Measurements from ENCODE around the gene ZKSCAN2.

Gene ZKSCAN2

GRCh38 chr16:25257956-25258860 lies 563 bp upstream of the ZKSCAN2 start:
- peak; percentile 88 for DNase-seq
- H3K4me1 Mint-ChIP-seq (ENCODE audit: low read depth), result peaks cover 61% of the 10 kb centered on the region

GRCh38 chr16:25256695-25257469 lies 763 bp downstream of the ZKSCAN2 start:
- no peak for DNase-seq
- Mint-ChIP-seq H3K4me3 (peak overlapping the region; percentile 91), H3K9me3 (no peaks in the 10 kb centered on the region), H3K36me3 (ENCODE audit: low read depth) (peaks cover 63% of the 10 kb centered on the region), H3K27ac (peak overlapping the region; percentile 91), H3K4me1 (ENCODE audit: low read depth) (peaks cover 58% of the 10 kb centered on the region), H3K27me3 (no peaks in the 10 kb centered on the region)

More at GRCh38 chr16:25257956-25258860, 563 bp upstream of the ZKSCAN2 start:
- Mint-ChIP-seq H3K36me3 (ENCODE audit: low read depth) (peaks cover 66% of the 10 kb centered on the region), H3K9me3 (no peaks in the 10 kb centered on the region), H3K27me3 (no peaks in the 10 kb centered on the region), H3K27ac (peak overlapping the region; percentile 98), H3K4me3 (peak overlapping the region; percentile 91)

GRCh38 chr16:25253322-25253721 lies 4.3 kb downstream of the ZKSCAN2 start:
- H3K4me1 Mint-ChIP-seq (ENCODE audit: low read depth), result peaks cover 30% of the 10 kb centered on the region
- H3K4me3 Mint-ChIP-seq, result no peak overlapping the region
- H3K36me3 Mint-ChIP-seq (ENCODE audit: low read depth), result peaks cover 45% of the 10 kb centered on the region
- no peaks in the 10 kb centered on the region for H3K9me3 Mint-ChIP-seq
- DNase-seq, result no peak
- no peaks in the 10 kb centered on the region for H3K27me3 Mint-ChIP-seq
- peak overlapping the region; percentile 55 for H3K27ac Mint-ChIP-seq

- Mint-ChIP-seq H3K27me3 (no peaks in the 10 kb centered on the region), H3K9me3 (peaks cover 2% of the 10 kb centered on the region), H3K4me1 (ENCODE audit: low read depth) (peaks cover 14% of the 10 kb centered on the region), H3K36me3 (ENCODE audit: low read depth) (peaks cover 67% of the 10 kb centered on the region), H3K27ac (no peak overlapping the region), H3K4me3 (no peak overlapping the region)
- no peak for DNase-seq
These were observed 7.2 kb downstream of the ZKSCAN2 start for GRCh38 chr16:25250467-25250866.

GRCh38 chr16:25235991-25236390 lies 21.7 kb downstream of the ZKSCAN2 start:
- DNase-seq, result no peak
- Mint-ChIP-seq H3K9me3 (no peaks in the 10 kb centered on the region), H3K4me3 (no peak overlapping the region), H3K27me3 (no peaks in the 10 kb centered on the region), H3K27ac (no peak overlapping the region), H3K36me3 (ENCODE audit: low read depth) (no peaks in the 10 kb centered on the region), H3K4me1 (ENCODE audit: low read depth) (no peaks in the 10 kb centered on the region)

GRCh38 chr16:25228372-25228771 lies 29.3 kb downstream of the ZKSCAN2 start:
- Mint-ChIP-seq H3K4me3 (no peak overlapping the region), H3K4me1 (ENCODE audit: low read depth) (peaks cover 2% of the 10 kb centered on the region), H3K36me3 (ENCODE audit: low read depth) (no peaks in the 10 kb centered on the region), H3K9me3 (no peaks in the 10 kb centered on the region), H3K27ac (no peak overlapping the region), H3K27me3 (no peaks in the 10 kb centered on the region)
- no peak for DNase-seq

- Mint-ChIP-seq H3K4me3 (no peak overlapping the region), H3K27ac (no peak overlapping the region), H3K27me3 (no peaks in the 10 kb centered on the region), H3K36me3 (ENCODE audit: low read depth) (no peaks in the 10 kb centered on the region), H3K4me1 (ENCODE audit: low read depth) (peaks cover 2% of the 10 kb centered on the region), H3K9me3 (no peaks in the 10 kb centered on the region)
- DNase-seq, result no peak
These were observed 32.8 kb downstream of the ZKSCAN2 start for GRCh38 chr16:25224731-25225319.

- Mint-ChIP-seq H3K36me3 (ENCODE audit: low read depth) (no peaks in the 10 kb centered on the region), H3K4me1 (ENCODE audit: low read depth) (peaks cover 2% of the 10 kb centered on the region), H3K9me3 (no peaks in the 10 kb centered on the region), H3K4me3 (no peak overlapping the region), H3K27ac (no peak overlapping the region), H3K27me3 (no peaks in the 10 kb centered on the region)
- DNase-seq, result no peak
These were observed 33.7 kb downstream of the ZKSCAN2 start for GRCh38 chr16:25223964-25224363.

- no peak for DNase-seq
- H3K36me3 Mint-ChIP-seq (ENCODE audit: low read depth), result no peaks in the 10 kb centered on the region
- no peaks in the 10 kb centered on the region for H3K9me3 Mint-ChIP-seq
- peaks cover 2% of the 10 kb centered on the region for H3K4me1 Mint-ChIP-seq (ENCODE audit: low read depth)
- H3K27me3 Mint-ChIP-seq, result no peaks in the 10 kb centered on the region
- no peak overlapping the region for H3K4me3 Mint-ChIP-seq
- no peak overlapping the region for H3K27ac Mint-ChIP-seq
These were observed 34.7 kb downstream of the ZKSCAN2 start for GRCh38 chr16:25222959-25223358.

- DNase-seq, result no peak
- Mint-ChIP-seq H3K36me3 (ENCODE audit: low read depth) (no peaks in the 10 kb centered on the region), H3K9me3 (no peaks in the 10 kb centered on the region), H3K4me1 (ENCODE audit: low read depth) (no peaks in the 10 kb centered on the region), H3K27me3 (no peaks in the 10 kb centered on the region), H3K4me3 (no peak overlapping the region), H3K27ac (no peak overlapping the region)
These were observed 38.4 kb downstream of the ZKSCAN2 start for GRCh38 chr16:25219070-25219737.

GRCh38 chr16:25217921-25218320 lies 39.7 kb downstream of the ZKSCAN2 start:
- no peaks in the 10 kb centered on the region for H3K9me3 Mint-ChIP-seq
- no peak overlapping the region for H3K27ac Mint-ChIP-seq
- H3K4me1 Mint-ChIP-seq (ENCODE audit: low read depth), result no peaks in the 10 kb centered on the region
- no peak overlapping the region for H3K4me3 Mint-ChIP-seq
- no peaks in the 10 kb centered on the region for H3K27me3 Mint-ChIP-seq
- no peak for DNase-seq
- H3K36me3 Mint-ChIP-seq (ENCODE audit: low read depth), result no peaks in the 10 kb centered on the region

GRCh38 chr16:25217112-25217511 lies 40.5 kb downstream of the ZKSCAN2 start:
- H3K4me3 Mint-ChIP-seq, result no peak overlapping the region
- DNase-seq, result no peak
- no peaks in the 10 kb centered on the region for H3K27me3 Mint-ChIP-seq
- H3K4me1 Mint-ChIP-seq (ENCODE audit: low read depth), result no peaks in the 10 kb centered on the region
- no peaks in the 10 kb centered on the region for H3K36me3 Mint-ChIP-seq (ENCODE audit: low read depth)
- no peak overlapping the region for H3K27ac Mint-ChIP-seq
- H3K9me3 Mint-ChIP-seq, result no peaks in the 10 kb centered on the region

- H3K27me3 Mint-ChIP-seq, result no peaks in the 10 kb centered on the region
- no peak overlapping the region for H3K27ac Mint-ChIP-seq
These were observed 43.8 kb downstream of the ZKSCAN2 start for GRCh38 chr16:25213709-25214397.

GRCh38 chr16:25212636-25213035 lies 45.0 kb downstream of the ZKSCAN2 start:
- no peak for DNase-seq
- Mint-ChIP-seq H3K36me3 (ENCODE audit: low read depth) (no peaks in the 10 kb centered on the region), H3K4me3 (no peak overlapping the region), H3K27ac (no peak overlapping the region), H3K27me3 (no peaks in the 10 kb centered on the region), H3K4me1 (ENCODE audit: low read depth) (peaks cover 4% of the 10 kb centered on the region), H3K9me3 (no peaks in the 10 kb centered on the region)

More at GRCh38 chr16:25213709-25214397, 43.8 kb downstream of the ZKSCAN2 start:
- Mint-ChIP-seq H3K36me3 (ENCODE audit: low read depth) (no peaks in the 10 kb centered on the region), H3K4me1 (ENCODE audit: low read depth) (peaks cover 4% of the 10 kb centered on the region), H3K9me3 (no peaks in the 10 kb centered on the region), H3K4me3 (no peak overlapping the region)
- DNase-seq, result no peak

Measured in activated T-cell treated with anti-CD3 and anti-CD28 coated beads, Interleukin-2, amount 50 U/mL, for 24 hours (primary cell).